Stimulated activated CD4-positive, alpha-beta T cell treated with anti-CD3 and anti-CD28 coated beads, Interleukin-2, amount 100 ng/mL, for 24 hours (primary cell): ENCODE measurements around the gene INO80B.

ENCODE experiments used
- DNase-seq, 2 donors: peaks; one replicate each; pipeline ENCODE4 v3.0.0-alpha.2; 2020

INO80B gene

GRCh38 chr2:74503506-74504475, 48.9 kb downstream of the INO80B start:
- DNase-seq: no peak

DNA sequence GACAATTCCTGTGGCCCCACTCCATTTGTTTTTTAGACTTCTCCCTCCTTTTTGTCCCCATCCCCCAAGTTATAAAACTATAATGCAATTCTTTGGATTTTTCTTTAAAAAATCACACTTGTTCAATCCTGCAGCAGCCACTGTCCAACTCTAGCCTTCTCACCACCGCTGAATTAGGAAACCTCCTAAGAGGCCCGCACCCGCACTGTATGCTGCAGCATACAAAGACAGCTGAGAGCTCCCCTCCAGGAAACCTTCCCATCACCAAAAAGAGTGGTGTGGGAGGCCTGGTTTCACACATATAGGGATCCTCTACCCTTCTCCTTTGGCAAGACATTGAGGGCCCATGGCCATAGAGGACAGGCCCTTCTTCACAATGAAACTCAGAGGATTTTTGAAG, 49.7 kb downstream of the INO80B start:
- DNase-seq: no peak

DNA sequence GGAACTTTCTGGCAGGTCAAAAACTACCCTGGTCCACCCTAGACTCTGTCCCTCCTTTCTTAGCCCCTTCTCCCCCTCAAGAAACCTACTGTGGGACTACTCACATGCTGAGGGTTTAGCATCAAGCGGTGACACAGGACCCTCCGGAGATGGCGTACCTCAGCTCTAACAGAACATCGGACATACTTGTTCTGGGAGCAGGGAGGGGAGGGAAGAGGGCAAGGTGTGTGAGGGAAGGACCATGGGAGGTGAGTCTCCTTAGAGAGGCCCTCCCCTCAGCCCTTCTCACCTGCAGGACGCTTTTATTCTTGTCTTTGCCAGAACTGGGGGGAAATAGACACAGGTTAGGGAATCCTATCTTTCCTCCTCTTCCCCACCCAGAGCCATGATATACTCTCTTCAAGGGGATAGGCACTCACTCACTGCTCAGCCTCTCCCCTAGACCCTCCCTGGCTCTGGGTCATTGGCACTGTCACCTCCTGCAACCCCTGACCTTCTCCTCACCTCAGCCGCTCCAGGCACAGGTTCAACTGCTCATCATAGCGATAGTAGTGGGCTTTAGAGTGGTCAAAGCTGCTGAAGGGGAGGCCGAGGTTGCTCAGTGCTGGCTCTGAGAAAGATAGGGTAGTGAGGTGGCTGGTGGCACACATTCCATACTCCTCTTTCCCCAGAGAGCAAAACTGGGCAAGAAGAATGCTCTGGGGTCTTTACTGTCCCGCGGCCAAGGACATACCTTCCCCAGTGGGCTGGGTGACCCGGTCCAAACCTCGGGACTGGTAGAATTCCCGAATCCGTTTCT, 50.8 kb downstream of the INO80B start:
- DNase-seq: no peak

GRCh38 chr2:74507145-74507925, 52.4 kb downstream of the INO80B start, which contains the start of gene PCGF1:
Gene PCGF1 (minus strand): TSS chr2:74507695. CDS start chr2:74507668, 27 bp downstream.
- DNase-seq: peak; percentile 99 to 100
